Stomach smooth muscle (tissue), 2 donors: Measurements from ENCODE around the gene KIF3B.

Experiments
- H3K27ac ChIP-seq: one replicate; pipeline ENCODE4 v1.7.0; 2013; ENCODE audit warnings: mild to moderate bottlenecking, low read length, inconsistent platforms
- H3K27me3 ChIP-seq, 2 donors: one replicate each; pipeline ENCODE4 v1.7.0; 2013; ENCODE audit warnings: low read length in 2 of 2; ENCODE audit not compliant: insufficient read depth in 2 of 2, control insufficient read depth in 1 of 2
- H3K36me3 ChIP-seq, 2 donors: one replicate each; pipeline ENCODE4 v1.7.0; 2013; ENCODE audit warnings: low read length in 2 of 2; ENCODE audit not compliant: control insufficient read depth in 2 of 2, insufficient read depth in 2 of 2
- H3K4me1 ChIP-seq: one replicate; pipeline ENCODE4 v1.7.0; 2013; ENCODE audit warnings: low read length; ENCODE audit not compliant: control insufficient read depth, insufficient read depth
- H3K4me3 ChIP-seq, 2 donors: one replicate each; pipeline ENCODE4 v1.7.0; 2013; ENCODE audit warnings: low read length in 2 of 2
- H3K9ac ChIP-seq, 2 donors: one replicate each; pipeline ENCODE4 v1.7.0; 2013; ENCODE audit warnings: low read length in 2 of 2, mild to moderate bottlenecking in 1 of 2
- H3K9me3 ChIP-seq, 2 donors: one replicate each; pipeline ENCODE4 v1.7.0; 2013; ENCODE audit warnings: low read length in 2 of 2; ENCODE audit not compliant: control insufficient read depth in 2 of 2
- donor health status: healthy.
- donor health status: Pancreatic carcinoma.

The KIF3B gene

DNA sequence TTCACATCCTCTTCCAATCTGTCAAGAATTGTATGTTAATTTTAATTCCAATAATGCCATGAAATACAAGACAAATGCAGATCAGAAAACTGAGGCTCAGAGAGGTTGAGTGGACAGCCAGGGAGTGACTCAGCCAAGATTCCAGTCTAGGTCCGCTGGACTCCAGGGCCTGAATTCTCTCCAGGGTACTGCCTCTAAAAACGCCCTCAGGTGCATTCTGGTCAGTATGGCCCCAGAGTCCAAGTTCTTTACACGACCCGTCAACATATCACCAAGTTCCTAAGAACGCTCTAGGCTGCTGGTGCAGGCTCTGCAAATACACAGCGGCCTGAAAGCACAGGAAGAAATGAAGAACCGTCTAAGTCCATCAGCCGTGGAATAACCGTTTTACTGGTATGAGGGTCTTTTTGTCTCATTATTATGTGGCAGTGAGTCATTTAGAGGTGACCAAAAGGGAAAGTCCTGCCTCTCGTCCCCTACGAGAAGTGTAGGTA, 80.0 kb downstream of the KIF3B start:
- Histone ChIP-seq H3K36me3 (no peaks in the 10 kb centered on the region), H3K9me3 (no peaks in the 10 kb centered on the region), H3K27ac (peak overlapping the region; percentile 97), H3K4me1 (peaks cover 31% of the 10 kb centered on the region), H3K27me3 (no peaks in the 10 kb centered on the region), H3K4me3 (peak overlapping the region; percentile 89 to 95), H3K9ac (peak overlapping the region; percentile 77 to 96)

DNA sequence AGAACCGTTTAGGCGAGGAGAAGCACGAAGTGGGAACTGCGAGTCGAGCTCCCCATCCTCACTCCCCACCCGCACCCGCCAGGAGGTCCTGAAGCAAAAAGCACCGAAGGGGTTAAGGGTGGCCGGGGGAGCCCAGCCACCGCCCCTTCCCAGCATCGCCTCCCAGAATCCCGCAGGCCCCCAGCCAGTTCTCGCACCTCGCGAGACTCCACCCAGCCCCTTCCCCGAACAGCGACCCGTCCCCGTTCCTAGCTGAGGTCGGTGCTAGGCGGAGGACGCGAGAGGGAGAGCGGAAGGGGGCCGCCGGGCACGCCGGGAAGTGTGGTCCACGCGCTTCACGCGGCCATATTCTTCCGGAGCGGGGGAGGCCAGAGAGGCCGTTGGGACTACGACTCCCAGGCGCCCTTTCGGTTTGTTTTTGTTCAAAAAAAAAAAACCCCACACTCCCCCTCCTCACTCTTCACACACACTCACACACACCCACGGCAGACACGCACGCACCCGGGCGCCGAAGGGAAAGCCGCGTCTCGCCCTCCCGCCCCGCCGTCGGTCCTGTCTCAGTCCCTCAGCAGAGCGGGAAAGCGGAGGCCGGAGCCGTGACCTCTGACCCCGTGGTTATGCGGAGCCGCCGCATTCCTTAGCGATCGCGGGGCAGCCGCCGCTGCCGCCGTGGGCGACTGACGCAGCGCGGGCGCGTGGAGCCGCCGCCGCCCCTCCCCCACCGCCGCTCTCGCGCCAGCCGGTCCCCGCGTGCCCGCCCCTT, 80.6 kb downstream of the KIF3B start, which contains the start of gene ASXL1:
ASXL1 (plus strand) TSS at position 463 of the 763 bp plus-strand sequence. CDS start 445 bp downstream, outside the sequence.
- Histone ChIP-seq H3K27me3 (no peaks in the 10 kb centered on the region), H3K4me3 (peak within 1 kb of the TSS; percentile 91 to 95), H3K36me3 (no peaks in the 10 kb centered on the region), H3K27ac (peak within 1 kb of the TSS; percentile 97), H3K9me3 (no peaks in the 10 kb centered on the region), H3K9ac (peak within 1 kb of the TSS; percentile 77 to 96), H3K4me1 (peaks cover 37% of the 10 kb centered on the region)

DNA sequence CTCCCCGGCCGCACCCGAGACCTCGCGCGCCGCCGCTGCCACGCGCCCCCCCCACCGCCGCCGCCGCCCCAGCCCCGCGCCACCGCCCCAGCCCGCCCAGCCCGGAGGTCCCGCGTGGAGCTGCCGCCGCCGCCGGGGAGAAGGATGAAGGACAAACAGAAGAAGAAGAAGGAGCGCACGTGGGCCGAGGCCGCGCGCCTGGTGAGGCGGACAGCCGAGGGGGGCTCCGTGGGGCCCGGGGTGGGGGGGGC, 81.1 kb downstream of the KIF3B start:
- H3K27me3 ChIP-seq = no peaks in the 10 kb centered on the region
- peak overlapping the region in 1 of 2 donors; percentile 76 for H3K9ac ChIP-seq
- H3K4me1 ChIP-seq = peaks cover 42% of the 10 kb centered on the region
- peak overlapping the region; percentile 91 to 95 for H3K4me3 ChIP-seq
- no peaks in the 10 kb centered on the region for H3K9me3 ChIP-seq
- peak overlapping the region; percentile 80 for H3K27ac ChIP-seq
- H3K36me3 ChIP-seq = no peaks in the 10 kb centered on the region

DNA sequence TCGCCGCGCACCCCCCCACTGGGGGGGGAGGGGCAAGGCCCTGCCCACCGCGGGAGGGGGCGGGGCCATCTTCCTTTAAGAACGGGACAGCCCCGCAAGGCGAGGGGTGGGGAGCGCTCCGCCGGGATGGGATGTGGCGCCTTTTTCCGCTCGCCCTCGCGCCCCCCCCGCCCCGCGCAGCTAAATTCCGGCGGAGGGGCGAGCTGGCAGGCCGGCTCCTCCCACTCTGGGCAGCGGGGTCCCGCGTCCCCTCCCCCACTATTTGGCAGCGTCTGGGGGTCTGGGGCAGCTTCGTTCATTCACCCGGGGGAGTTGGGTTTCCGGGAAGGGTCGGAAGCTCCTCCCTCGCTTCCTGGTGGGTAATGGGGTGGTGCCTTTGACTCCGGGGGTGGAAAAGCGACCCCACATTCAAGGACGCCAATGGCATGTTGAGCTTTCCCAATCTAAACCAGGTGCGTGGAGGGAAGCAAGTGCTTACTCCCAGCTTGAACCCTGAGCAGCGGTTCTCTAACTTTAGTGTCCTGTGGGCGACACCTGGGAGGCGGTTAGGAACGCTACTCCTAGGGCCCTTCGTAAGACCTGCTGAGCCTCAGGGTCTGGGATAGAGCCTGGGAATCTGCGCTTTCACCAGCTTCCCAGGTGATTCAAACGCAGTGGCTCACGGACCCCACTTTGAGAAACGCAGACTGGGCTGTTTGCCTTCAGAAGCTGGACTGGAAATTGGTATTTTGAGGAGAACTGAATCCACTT, 81.6 kb downstream of the KIF3B start:
- Histone ChIP-seq H3K4me1 (peaks cover 46% of the 10 kb centered on the region), H3K4me3 (peak overlapping the region; percentile 91 to 95)

DNA sequence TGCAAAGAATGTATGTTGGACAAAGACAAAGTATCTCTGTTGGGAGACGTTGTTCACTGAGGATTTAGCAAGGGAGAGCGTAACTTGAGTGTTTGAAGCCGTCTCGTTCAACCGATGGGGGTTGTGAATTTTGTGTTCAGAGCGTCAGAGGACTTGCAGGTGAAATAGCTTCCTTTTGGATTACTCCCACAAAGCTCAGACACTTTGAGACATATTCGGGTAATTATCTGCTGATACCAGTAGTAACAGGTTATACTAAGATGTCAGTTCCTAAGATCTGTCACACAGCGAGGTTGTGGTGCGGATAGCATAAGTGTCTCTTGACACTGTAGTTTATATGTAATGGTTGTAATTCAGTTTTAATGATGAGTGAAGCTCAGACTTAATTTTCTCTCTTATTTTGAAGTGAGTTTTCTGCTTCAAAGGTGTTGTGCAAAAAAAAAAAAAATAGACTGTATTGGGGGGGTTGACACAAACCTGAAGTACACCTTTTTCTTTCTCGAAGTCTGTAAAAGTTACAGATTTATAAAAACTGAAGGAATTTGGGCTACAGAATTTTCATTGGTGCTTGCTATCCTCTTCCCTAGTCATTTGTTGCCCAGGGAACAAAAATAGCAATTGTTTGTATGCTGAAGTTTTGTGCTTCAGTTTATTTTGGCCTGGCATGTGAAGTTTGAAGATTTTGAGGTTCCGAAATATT, 82.3 kb downstream of the KIF3B start:
- no peaks in the 10 kb centered on the region for H3K36me3 ChIP-seq
- no peaks in the 10 kb centered on the region for H3K9me3 ChIP-seq
- peak overlapping the region; percentile 80 for H3K27ac ChIP-seq
- no peaks in the 10 kb centered on the region for H3K27me3 ChIP-seq
- H3K4me1 ChIP-seq = peaks cover 51% of the 10 kb centered on the region
- H3K9ac ChIP-seq = peak overlapping the region; percentile 76 to 90
- peak overlapping the region; percentile 91 to 95 for H3K4me3 ChIP-seq

More for the DNA sequence above, 81.6 kb downstream of the KIF3B start:
- Histone ChIP-seq H3K9me3 (no peaks in the 10 kb centered on the region), H3K27me3 (no peaks in the 10 kb centered on the region), H3K36me3 (no peaks in the 10 kb centered on the region), H3K27ac (peak overlapping the region; percentile 80), H3K9ac (peak overlapping the region; percentile 76 to 90)

DNA sequence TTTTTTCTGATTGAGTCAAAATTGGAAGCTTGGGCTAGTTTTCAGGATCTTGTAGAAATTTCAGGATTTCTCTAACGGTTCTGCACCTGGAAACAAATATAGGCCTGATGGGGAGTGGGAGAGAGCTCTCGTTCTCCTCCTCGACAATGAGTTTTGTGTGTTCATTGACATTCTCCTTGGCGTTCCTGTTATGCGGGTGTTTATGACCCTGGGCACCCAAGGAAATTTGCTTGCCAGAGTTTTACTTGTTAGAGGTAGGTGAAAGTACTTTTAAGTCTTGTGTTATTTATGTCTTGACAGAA, 82.8 kb downstream of the KIF3B start:
- Histone ChIP-seq H3K27ac (peak overlapping the region; percentile 80), H3K4me3 (peak overlapping the region; percentile 91 to 95), H3K9ac (peak overlapping the region; percentile 36 to 76), H3K4me1 (peaks cover 56% of the 10 kb centered on the region), H3K27me3 (no peaks in the 10 kb centered on the region), H3K9me3 (no peaks in the 10 kb centered on the region), H3K36me3 (no peaks in the 10 kb centered on the region)

DNA sequence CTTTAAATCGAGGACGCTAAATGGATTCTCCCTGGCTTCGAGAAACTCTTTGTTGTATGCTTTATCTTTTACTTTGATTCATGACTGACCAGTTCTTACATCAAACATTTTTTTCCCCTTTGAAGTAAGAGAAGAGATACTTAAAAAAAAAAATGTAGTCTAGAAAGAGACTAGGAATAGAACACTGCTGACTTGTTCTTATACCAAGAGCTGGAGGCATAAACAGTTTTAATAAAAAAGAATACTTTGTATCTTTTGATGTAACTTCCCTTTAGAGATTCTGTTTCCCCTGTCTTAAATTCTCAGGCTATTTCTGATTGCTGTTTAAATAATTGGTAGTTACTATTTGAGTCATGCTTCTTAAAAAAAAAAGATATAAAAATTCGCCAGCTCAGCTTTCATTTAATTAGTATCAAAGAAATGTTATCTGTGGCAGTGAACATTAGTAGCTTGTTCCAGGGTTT, 85.5 kb downstream of the KIF3B start:
- no peak overlapping the region for H3K4me3 ChIP-seq
- H3K4me1 ChIP-seq = peaks cover 57% of the 10 kb centered on the region

DNA sequence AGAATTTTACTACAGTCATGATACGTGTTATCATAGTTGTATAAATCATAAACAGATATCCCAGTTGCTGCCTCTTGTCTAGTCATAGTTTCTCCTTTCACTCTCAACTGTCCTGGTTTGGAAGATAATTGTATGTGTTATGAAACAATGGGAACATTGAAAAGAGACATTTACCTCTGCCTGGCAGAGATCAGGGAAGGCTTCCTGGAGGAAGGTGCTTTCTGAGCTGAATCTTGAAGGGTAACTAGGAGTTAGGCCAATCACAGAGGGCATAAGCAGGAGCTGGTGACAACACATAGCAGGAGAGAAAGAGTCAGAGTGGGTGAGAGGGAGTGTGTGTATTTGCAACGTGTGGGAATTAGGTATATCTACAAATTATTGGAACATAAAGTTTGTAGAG, 86.0 kb downstream of the KIF3B start:
- no peaks in the 10 kb centered on the region for H3K36me3 ChIP-seq
- H3K4me3 ChIP-seq = no peak overlapping the region
- H3K9ac ChIP-seq = peak overlapping the region in 1 of 2 donors; percentile 21
- no peaks in the 10 kb centered on the region for H3K27me3 ChIP-seq
- no peaks in the 10 kb centered on the region for H3K9me3 ChIP-seq
- H3K4me1 ChIP-seq = peaks cover 57% of the 10 kb centered on the region
- no peak overlapping the region for H3K27ac ChIP-seq

More for the DNA sequence above, 85.5 kb downstream of the KIF3B start:
- H3K36me3 ChIP-seq = no peaks in the 10 kb centered on the region
- H3K9ac ChIP-seq = no peak overlapping the region
- peak overlapping the region; percentile 8 for H3K27ac ChIP-seq
- no peaks in the 10 kb centered on the region for H3K9me3 ChIP-seq
- no peaks in the 10 kb centered on the region for H3K27me3 ChIP-seq

DNA sequence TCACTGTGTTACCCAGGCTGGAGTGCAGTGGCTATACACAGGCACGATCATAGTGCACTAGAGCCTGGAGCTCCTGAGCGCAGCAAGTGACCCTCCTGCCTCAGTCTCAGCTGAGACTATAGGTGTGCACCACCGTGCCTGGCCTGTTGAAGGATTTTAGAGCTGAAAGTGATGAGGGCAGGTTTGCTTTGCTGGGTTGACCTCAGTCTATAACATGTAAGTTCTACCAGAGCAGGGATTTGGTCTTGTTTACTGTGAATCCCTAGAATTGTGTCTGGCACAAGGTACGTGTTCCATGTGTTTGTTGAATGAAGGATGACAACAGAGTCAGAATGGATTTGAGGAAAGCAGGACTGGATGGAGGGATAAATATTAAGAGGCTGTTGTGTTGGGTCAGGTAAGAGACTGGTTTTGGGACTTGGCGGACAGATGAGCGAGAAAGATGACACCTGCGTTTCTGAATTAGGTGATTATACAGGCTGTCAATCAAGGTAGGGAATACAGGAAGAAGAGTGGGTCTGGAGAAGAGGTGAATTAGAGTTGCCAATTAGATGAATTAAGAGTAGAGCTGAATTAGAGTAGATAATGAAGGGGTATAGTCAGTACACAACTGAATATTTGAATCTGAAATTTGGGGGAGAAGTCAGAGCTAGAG, 87.2 kb downstream of the KIF3B start:
- Histone ChIP-seq H3K9ac (no peak overlapping the region), H3K4me1 (peaks cover 50% of the 10 kb centered on the region), H3K36me3 (no peaks in the 10 kb centered on the region), H3K27ac (no peak overlapping the region), H3K4me3 (no peak overlapping the region), H3K9me3 (no peaks in the 10 kb centered on the region), H3K27me3 (no peaks in the 10 kb centered on the region)

DNA sequence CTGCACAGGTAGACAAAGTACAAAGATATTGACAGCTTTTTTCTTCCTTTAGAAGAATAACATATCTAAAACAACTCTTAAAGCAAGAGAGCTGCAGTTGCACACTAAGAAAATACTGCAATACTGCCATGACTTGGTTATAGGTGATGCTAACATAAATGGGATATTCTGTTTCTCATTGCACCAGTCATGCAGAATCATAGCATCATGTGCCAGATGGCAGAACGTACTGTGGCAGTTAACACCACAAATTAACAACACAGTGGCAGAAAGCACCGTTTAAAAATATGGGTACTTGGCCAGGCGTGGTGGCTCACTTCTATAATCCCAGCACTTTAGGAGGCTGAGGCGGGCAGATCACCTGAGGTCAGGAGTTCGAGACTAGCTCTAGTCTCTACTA, 88.1 kb downstream of the KIF3B start:
- H3K9ac ChIP-seq = no peak overlapping the region
- no peak overlapping the region for H3K27ac ChIP-seq
- no peaks in the 10 kb centered on the region for H3K27me3 ChIP-seq
- peaks cover 44% of the 10 kb centered on the region for H3K4me1 ChIP-seq
- H3K36me3 ChIP-seq = peaks cover 0 to 2% of the 10 kb centered on the region in 2 donors
- no peak overlapping the region for H3K4me3 ChIP-seq
- no peaks in the 10 kb centered on the region for H3K9me3 ChIP-seq
